GM23338 (cell line): ENCODE data around the gene DYSF. TPM values are rescaled to one million over a fixed set of nuclear protein-coding genes. Genes with fewer than 3 reads are reported as not detected.

Source experiments
- ATAC-seq: fragments of 200-7000 bp; cut with Tn5 transposase; 3 replicates; pipeline ENCODE4 v1.9.1; 2020
- DNase-seq: peaks from one replicate; pipeline ENCODE4 v3.0.0-alpha.2; 2015; ENCODE audit warnings: low spot score
- H2AFZ ChIP-seq: fragments of 200-600 bp; sonication (generic); 2 replicates; pipeline ENCODE4 v1.8.0; 2016; ENCODE audit warnings: antibody characterized with exemption, mild to moderate bottlenecking, moderate library complexity
- H3F3A ChIP-seq: fragments of 200-600 bp; sonication (generic); replicated peaks from 2 replicates; pipeline ENCODE4 v1.8.0; 2017; ENCODE audit warnings: antibody characterized with exemption, mixed run types, low read depth
- H3K27ac ChIP-seq: fragments of 200-600 bp; sonication (generic); 2 replicates; pipeline ENCODE4 v1.6.1; 2016; ENCODE audit warnings: low read depth
- H3K27me3 ChIP-seq: fragments of 200-600 bp; sonication (generic); 2 replicates; pipeline ENCODE4 v1.8.0; 2016; ENCODE audit warnings: mild to moderate bottlenecking, mixed run types, moderate library complexity; ENCODE audit not compliant: insufficient read depth
- H3K36me3 ChIP-seq: fragments of 200-600 bp; sonication (generic); 2 replicates; pipeline ENCODE4 v1.8.0; 2016; ENCODE audit warnings: mild to moderate bottlenecking; ENCODE audit not compliant: insufficient read depth
- H3K4me1 ChIP-seq: fragments of 200-600 bp; sonication (generic); 2 replicates; pipeline ENCODE4 v1.8.0; 2016; ENCODE audit warnings: mild to moderate bottlenecking, moderate library complexity; ENCODE audit not compliant: insufficient read depth
- H3K4me2 ChIP-seq: fragments of 200-600 bp; sonication (generic); 2 replicates; pipeline ENCODE4 v1.7.1; 2017; ENCODE audit warnings: mixed run types
- H3K4me3 ChIP-seq: fragments of 200-600 bp; sonication (generic); 2 replicates; pipeline ENCODE4 v1.6.1; 2016; ENCODE audit warnings: mixed run types
- H3K79me2 ChIP-seq: fragments of 200-600 bp; sonication (generic); replicated peaks from 2 replicates; pipeline ENCODE4 v1.8.0; 2017; ENCODE audit warnings: mild to moderate bottlenecking; ENCODE audit not compliant: insufficient read depth
- H3K9me2 ChIP-seq: fragments of 200-600 bp; sonication (generic); 2 replicates; pipeline ENCODE4 v1.8.0; 2017; ENCODE audit not compliant: insufficient read depth
- H4K20me1 ChIP-seq: fragments of 200-600 bp; sonication (generic); replicated peaks from 2 replicates; pipeline ENCODE4 v1.8.0; 2017; ENCODE audit warnings: mild to moderate bottlenecking; ENCODE audit not compliant: insufficient read depth
- H3K27ac Mint-ChIP-seq: 2 replicates; pipeline ENCODE4 v1.8.0; 2020; ENCODE audit warnings: inconsistent platforms, mild to moderate bottlenecking, moderate library complexity, mixed read lengths
- H3K27me3 Mint-ChIP-seq: 3 replicates; pipeline ENCODE4 v1.8.0; 2022; ENCODE audit warnings: low read depth, mild to moderate bottlenecking, moderate library complexity, mixed read lengths, inconsistent platforms; ENCODE audit not compliant: insufficient read depth, poor library complexity
- H3K36me3 Mint-ChIP-seq: 3 replicates; pipeline ENCODE4 v1.8.0; 2021; ENCODE audit warnings: low read depth, mild to moderate bottlenecking, inconsistent platforms, moderate library complexity, mixed read lengths
- H3K4me1 Mint-ChIP-seq: 3 replicates; pipeline ENCODE4 v1.8.0; 2020; ENCODE audit warnings: mild to moderate bottlenecking, inconsistent platforms, mixed read lengths
- H3K4me3 Mint-ChIP-seq: 3 replicates; pipeline ENCODE4 v1.8.0; 2021; ENCODE audit warnings: moderate library complexity, mild to moderate bottlenecking, inconsistent platforms, mixed read lengths
- H3K9me3 Mint-ChIP-seq: 3 replicates; pipeline ENCODE4 v1.8.0; 2020; ENCODE audit warnings: moderate library complexity, mild to moderate bottlenecking, inconsistent platforms, mixed read lengths
- CTCF ChIP-seq, 2 experiments: fragments of 200-600 bp in 1 of 2; sonication (generic) in 1 of 2; conservative IDR thresholded peaks; 2 replicates each; pipeline versions ENCODE4 v1.5.1 to v1.6.1; 2016 to 2017; ENCODE audit warnings: antibody characterized with exemption in 2 of 2, low read depth in 2 of 2, mild to moderate bottlenecking in 2 of 2, moderate library complexity in 1 of 2
- ETS1 ChIP-seq: IDR thresholded peaks from 2 replicates; pipeline ENCODE4 v1.6.1; 2016; ENCODE audit warnings: antibody characterized with exemption
- EZH2phosphoT487 ChIP-seq: fragments of 200-600 bp; sonication (generic); IDR thresholded peaks from one replicate; pipeline ENCODE4 v1.8.1; 2018; ENCODE audit warnings: antibody characterized with exemption; ENCODE audit not compliant: unreplicated experiment
- JUNB ChIP-seq: IDR thresholded peaks from one replicate; pipeline ENCODE4 v1.6.1; 2016; ENCODE audit warnings: antibody characterized with exemption; ENCODE audit not compliant: unreplicated experiment
- NANOG ChIP-seq: IDR thresholded peaks from 2 replicates; pipeline ENCODE4 v1.6.1; 2016; ENCODE audit warnings: antibody characterized with exemption, borderline replicate concordance
- REST ChIP-seq: IDR thresholded peaks from one replicate; pipeline ENCODE4 v1.6.1; 2018; ENCODE audit warnings: antibody characterized with exemption; ENCODE audit not compliant: unreplicated experiment
- ZNF331 ChIP-seq: fragments of 250-450 bp; sonication (Bioruptor Pico); IDR thresholded peaks from 2 replicates; pipeline ENCODE4 v1.5.0; 2020; ENCODE audit warnings: low read depth, mild to moderate bottlenecking, moderate library complexity
- ZNF462 ChIP-seq: fragments of 250-450 bp; sonication (Bioruptor Pico); IDR thresholded peaks from 2 replicates; pipeline ENCODE4 v1.5.0; 2020; ENCODE audit warnings: mild to moderate bottlenecking, moderate library complexity
- polyA plus RNA-seq: library from polyadenylated mRNA; unstranded; fragments of >200 nt; fragmentation: Nextera tagmentation; extraction: Ambion mirVana; gene quantifications from 2 replicates; pipeline ENCODE4 v1.2.1, GENCODE V29; 2016
- total RNA-seq: library from RNA; depleted of rRNA; stranded (reverse); fragments of >200 nt; shearing (Covaris generic); gene quantifications from 2 replicates; pipeline ENCODE4 v1.2.3, GENCODE V29; 2014

The DYSF gene
- total and polyA plus RNA-seq, 2 experiments from 2014 or later: 7.3 to 21.3 TPM

GRCh38 chr2:71686781-71687180 is 233.4 kb downstream of the DYSF start (continued):
- TF ChIP-seq REST: no peak
- TF ChIP-seq JUNB: no peak

GRCh38 chr2:71687412-71687811 is 234.1 kb downstream of the DYSF start:
- Histone ChIP-seq H3F3A (no peaks in the 10 kb centered on the region), H3K4me1 (no peaks in the 10 kb centered on the region), H3K36me3 (no peaks in the 10 kb centered on the region), H4K20me1 (no peaks in the 10 kb centered on the region), H3K9me2 (no peaks in the 10 kb centered on the region), H3K27me3 (no peaks in the 10 kb centered on the region), H3K4me3 (no peak overlapping the region), H2AFZ (no peak overlapping the region), H3K79me2 (no peaks in the 10 kb centered on the region), H3K4me2 (no peak overlapping the region), H3K27ac (no peak overlapping the region)
- H3K27me3 Mint-ChIP-seq: peaks cover 14% of the 10 kb centered on the region
- H3K36me3 Mint-ChIP-seq: peaks cover 10% of the 10 kb centered on the region; the same call in 1 of the 3 replicates
- H3K4me1 Mint-ChIP-seq: peaks cover 15% of the 10 kb centered on the region
- no peak overlapping the region for H3K4me3 Mint-ChIP-seq
- H3K27ac Mint-ChIP-seq: no peak overlapping the region
- ATAC-seq (no peak), DNase-seq (no peak)
- H3K9me3 Mint-ChIP-seq: no peaks in the 10 kb centered on the region; the same call in 2 of the 3 replicates
- TF ChIP-seq REST: no peak
- no peak for TF ChIP-seq EZH2phosphoT487
- no peak for TF ChIP-seq ETS1
- TF ChIP-seq CTCF (conservative IDR thresholded peaks at IDR 0.05; ENCODE audit: low read depth in 2 of 2): no peak
- TF ChIP-seq ZNF462 (CRISPR knock-in tag): no peak
- TF ChIP-seq NANOG: no peak
- no peak for TF ChIP-seq ZNF331 (CRISPR knock-in tag)
